PFSK-1 (cell line): Measurements from ENCODE around the gene TNS3.

Experiments used
- FOXP2 ChIP-seq: optimal IDR thresholded peaks from 2 replicates; pipeline ENCODE3; 2011; ENCODE audit warnings: borderline replicate concordance, control low read depth, inconsistent platforms; ENCODE audit not compliant: insufficient read depth; ENCODE audit errors: extremely low read length, extremely low read depth
- POLR2AphosphoS5 ChIP-seq: IDR thresholded peaks from 2 replicates; pipeline ENCODE4 v1.6.1; 2012; ENCODE audit warnings: low read depth, mild to moderate bottlenecking, control low read depth, low read length, moderate library complexity

DNA sequence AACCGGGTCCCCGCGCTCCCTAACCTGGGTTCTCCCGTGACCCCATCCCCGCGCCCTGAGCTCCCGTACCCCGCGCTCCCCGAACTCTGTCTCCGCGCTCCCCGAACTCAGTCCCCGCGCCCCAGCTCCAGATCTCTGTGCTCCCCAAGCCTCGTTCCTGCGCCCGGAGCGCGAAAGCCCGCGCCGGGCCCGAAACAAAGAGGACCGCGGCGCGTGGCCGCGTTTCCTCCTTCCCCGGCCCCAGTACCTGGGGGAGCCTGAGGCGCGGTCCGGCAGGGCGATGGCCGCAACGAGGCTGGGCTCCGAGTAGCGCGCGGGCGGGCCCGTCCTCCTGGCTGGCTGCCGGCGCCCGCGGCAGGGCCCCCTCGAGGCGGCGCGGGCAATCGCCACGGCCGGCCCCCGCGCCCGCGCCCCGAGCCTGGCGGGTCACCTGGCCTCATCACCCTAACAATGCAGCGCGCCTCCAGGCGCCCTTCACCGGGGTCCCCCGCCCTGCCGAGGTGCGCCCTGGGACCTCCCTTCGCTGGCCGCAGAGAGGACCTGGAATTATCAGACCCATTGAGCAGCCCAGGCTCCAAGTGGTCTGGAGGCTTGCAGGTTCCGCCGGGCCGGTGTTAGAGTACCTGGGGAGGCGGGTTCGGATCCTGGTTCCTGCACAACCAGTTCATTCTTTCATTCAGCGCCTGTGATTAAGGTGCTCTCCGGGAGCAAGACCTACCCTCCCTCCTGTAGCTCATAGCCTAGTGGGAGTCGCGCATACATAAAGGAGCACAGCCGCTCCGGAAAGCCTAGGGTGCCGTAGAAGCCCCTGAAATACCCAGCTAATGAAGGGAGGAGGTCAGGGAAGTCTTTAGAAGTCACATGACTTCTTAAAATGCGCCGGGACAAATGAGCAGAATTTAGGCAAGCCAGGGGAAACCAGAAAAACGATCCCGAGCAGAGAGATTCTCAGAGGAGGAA lies at the start of gene TNS3:
- TF ChIP-seq POLR2AphosphoS5 (no peak), FOXP2 (no peak)
